ENCODE results near the gene STK32C. TPM values are rescaled to one million over a fixed set of nuclear protein-coding genes. Genes with fewer than 3 reads are reported as not detected.

Gene STK32C
- total RNA-seq, 1 donor from 2014 or later, result 2.5 TPM

- no peak for DNase-seq (ENCODE audit: low spot score)
- no peak overlapping the region for H3K4me3 ChIP-seq
- no peaks in the 10 kb centered on the region for H3K9me3 Mint-ChIP-seq
- H3K9me3 ChIP-seq (ENCODE audit: low read depth), result no peaks in the 10 kb centered on the region
- H3K36me3 Mint-ChIP-seq, result no peaks in the 10 kb centered on the region
- no peak for TF ChIP-seq EZH2 (IDR thresholded peaks at IDR 0.05)
- no peak for TF ChIP-seq CTCF (IDR thresholded peaks at IDR 0.05)
- no peak for TF ChIP-seq EZH2phosphoT487 (IDR thresholded peaks at IDR 0.05)
- H3F3A ChIP-seq (ENCODE audit: low read depth), result peaks cover 11% of the 10 kb centered on the region
- peaks cover 28% of the 10 kb centered on the region for H3K4me1 Mint-ChIP-seq
- H3K27ac ChIP-seq, result no peak overlapping the region
- no peak overlapping the region for H3K27ac Mint-ChIP-seq
- peaks cover 79% of the 10 kb centered on the region for H3K27me3 ChIP-seq
- H2AFZ ChIP-seq (replicated peaks), result no peak overlapping the region
- H3K4me3 Mint-ChIP-seq, result no peak overlapping the region
- H3K4me2 ChIP-seq, result no peak overlapping the region
- H3K4me1 ChIP-seq, result peaks cover 17% of the 10 kb centered on the region
- peaks cover 14% of the 10 kb centered on the region for H4K20me1 ChIP-seq (ENCODE audit: low read depth)
- no peaks in the 10 kb centered on the region for H3K79me2 ChIP-seq (ENCODE audit: low read depth)
- H3K36me3 ChIP-seq, result no peaks in the 10 kb centered on the region
- H3K27me3 Mint-ChIP-seq (ENCODE audit: insufficient read depth, low read depth), result peaks cover 41% of the 10 kb centered on the region
- H3K9ac ChIP-seq, result no peak overlapping the region
Measured at GRCh38 chr10:132179551-132180392, 128.0 kb downstream of the STK32C start.

GRCh38 chr10:132178672-132179545, 128.8 kb downstream of the STK32C start:
- Histone ChIP-seq H3K4me1 (peaks cover 17% of the 10 kb centered on the region), H3F3A (ENCODE audit: low read depth) (peaks cover 11% of the 10 kb centered on the region), H4K20me1 (ENCODE audit: low read depth) (peaks cover 7% of the 10 kb centered on the region), H3K9ac (no peak overlapping the region), H3K27me3 (peaks cover 74% of the 10 kb centered on the region), H3K27ac (no peak overlapping the region), H2AFZ (replicated peaks) (no peak overlapping the region), H3K4me2 (no peak overlapping the region), H3K79me2 (ENCODE audit: low read depth) (no peaks in the 10 kb centered on the region), H3K36me3 (no peaks in the 10 kb centered on the region), H3K9me3 (ENCODE audit: low read depth) (no peaks in the 10 kb centered on the region), H3K4me3 (no peak overlapping the region)
- Mint-ChIP-seq H3K36me3 (no peaks in the 10 kb centered on the region), H3K27ac (no peak overlapping the region), H3K4me3 (no peak overlapping the region), H3K4me1 (peaks cover 28% of the 10 kb centered on the region), H3K27me3 (ENCODE audit: insufficient read depth, low read depth) (peaks cover 36% of the 10 kb centered on the region), H3K9me3 (no peaks in the 10 kb centered on the region)
- TF ChIP-seq EZH2 (IDR thresholded peaks at IDR 0.05) (no peak), EZH2phosphoT487 (IDR thresholded peaks at IDR 0.05) (no peak), CTCF (IDR thresholded peaks at IDR 0.05) (no peak)
- DNase-seq (ENCODE audit: low spot score), result no peak

GRCh38 chr10:132178046-132178445, 129.7 kb downstream of the STK32C start:
- Histone ChIP-seq H3K9me3 (ENCODE audit: low read depth) (no peaks in the 10 kb centered on the region), H3K4me1 (peaks cover 17% of the 10 kb centered on the region), H2AFZ (replicated peaks) (no peak overlapping the region), H3K79me2 (ENCODE audit: low read depth) (no peaks in the 10 kb centered on the region), H3K9ac (no peak overlapping the region), H3K4me2 (no peak overlapping the region), H3K27me3 (peaks cover 65% of the 10 kb centered on the region), H4K20me1 (ENCODE audit: low read depth) (peaks cover 4% of the 10 kb centered on the region), H3F3A (ENCODE audit: low read depth) (peaks cover 11% of the 10 kb centered on the region), H3K27ac (no peak overlapping the region), H3K4me3 (no peak overlapping the region), H3K36me3 (no peaks in the 10 kb centered on the region)
- Mint-ChIP-seq H3K4me3 (no peak overlapping the region), H3K27ac (no peak overlapping the region), H3K9me3 (peaks cover 5% of the 10 kb centered on the region), H3K27me3 (ENCODE audit: insufficient read depth, low read depth) (peaks cover 31% of the 10 kb centered on the region), H3K4me1 (peaks cover 32% of the 10 kb centered on the region), H3K36me3 (no peaks in the 10 kb centered on the region)
- TF ChIP-seq EZH2 (IDR thresholded peaks at IDR 0.05), result no peak
- TF ChIP-seq CTCF (IDR thresholded peaks at IDR 0.05), result no peak
- no peak for DNase-seq (ENCODE audit: low spot score)

Measured in neural progenitor cell (in vitro differentiated cells).